MCF 10A (cell line): ENCODE measurements around the gene FGF11. TPM values are rescaled to one million over a fixed set of nuclear protein-coding genes. Genes with fewer than 3 reads are reported as not detected.

Experiments
- BruUV-seq: library from RNA; stranded (reverse); fragments of 400-500 nt; replicated peaks from 2 replicates; lab custom pipeline; 2021; lab: Mats Ljungman, UMichigan
- CTCF ChIA-PET: fragments of 300-600 bp; sonication (Branson Sonifier 250); formaldehyde crosslinking; extraction: SDS; loops from one replicate; lab custom pipeline; 2021; ENCODE audit warnings: antibody characterized with exemption, inconsistent platforms; lab: Yijun Ruan, JAX
- POLR2A ChIA-PET: fragments of 300-600, 350-650 bp; sonication (Branson Sonifier 250); formaldehyde crosslinking; extraction: SDS; loops from one replicate; lab custom pipeline; 2020; ENCODE audit warnings: antibody characterized with exemption, inconsistent platforms; lab: Yijun Ruan, JAX
- DNase-seq: peaks from one replicate; pipeline ENCODE4 v3.0.0-alpha.2; 2018; ENCODE audit not compliant: unreplicated experiment
- H3K27ac Mint-ChIP-seq: one replicate; pipeline ENCODE4 v1.8.0; 2022; ENCODE audit warnings: mild to moderate bottlenecking, low read depth, mixed read lengths; ENCODE audit not compliant: unreplicated experiment
- H3K27me3 Mint-ChIP-seq: one replicate; pipeline ENCODE4 v1.8.0; 2022; ENCODE audit warnings: mixed read lengths; ENCODE audit not compliant: insufficient read depth, unreplicated experiment
- H3K36me3 Mint-ChIP-seq: one replicate; pipeline ENCODE4 v1.8.0; 2022; ENCODE audit warnings: mild to moderate bottlenecking, moderate library complexity, mixed read lengths; ENCODE audit not compliant: insufficient read depth, unreplicated experiment
- H3K4me1 Mint-ChIP-seq: one replicate; pipeline ENCODE4 v1.8.0; 2022; ENCODE audit warnings: mixed read lengths; ENCODE audit not compliant: insufficient read depth, unreplicated experiment
- H3K4me3 Mint-ChIP-seq: one replicate; pipeline ENCODE4 v1.8.0; 2022; ENCODE audit warnings: mild to moderate bottlenecking, moderate library complexity, mixed read lengths; ENCODE audit not compliant: unreplicated experiment
- H3K9me3 Mint-ChIP-seq: one replicate; pipeline ENCODE4 v1.8.0; 2022; ENCODE audit warnings: mixed read lengths; ENCODE audit not compliant: unreplicated experiment
- CTCF ChIP-seq: fragments of 200-600 bp; IDR thresholded peaks from one replicate; pipeline ENCODE4 v1.8.0; 2022; ENCODE audit warnings: antibody characterized with exemption, mild to moderate bottlenecking; ENCODE audit not compliant: unreplicated experiment
- intact Hi-C: fragments of 100-400 bp; cut with micrococcal nuclease; formaldehyde crosslinking; loops from 2 replicates; pipeline ENCODE4 v1.14.1; 2022
- total RNA-seq: library from RNA; stranded (reverse); gene quantifications from 2 replicates; pipeline ENCODE4 v1.2.3, GENCODE V29; 2022

FGF11 gene
- total RNA-seq, 1 experiment from 2014 or later = 0.84 TPM

- no peak for TF ChIP-seq CTCF
- Mint-ChIP-seq H3K27ac (no peak overlapping the region), H3K4me3 (peak overlapping the region; percentile 81), H3K27me3 (no peaks in the 10 kb centered on the region), H3K9me3 (no peaks in the 10 kb centered on the region), H3K4me1 (peaks cover 6% of the 10 kb centered on the region), H3K36me3 (peaks cover 39% of the 10 kb centered on the region)
- CTCF ChIA-PET = interaction anchor here (0.6 to 1.2 kb wide), 3 partner anchors 12 to 296 kb away, joined by 3 to 5 read pairs (median 3); partner anchors contain the start of gene TNK1
- POLR2A ChIA-PET = interaction anchor here (0.7 to 2.4 kb wide), 12 partner anchors 7 to 683 kb away, joined by 3 to 17 read pairs (median 3); partner anchors contain the start of genes TMEM102, TMEM256 and TMEM95
- intact Hi-C loops = no loop called here
- no TSS peak for BruUV-seq
- no peak for DNase-seq
Observed at GRCh38 chr17:7392696-7393612, 46.4 kb upstream of the FGF11 start.

GRCh38 chr17:7393613-7394451 lies 45.5 kb upstream of the FGF11 start:
- CTCF ChIA-PET = interaction anchor here (0.6 to 1.3 kb wide), 4 partner anchors 33 to 295 kb away, joined by 3 to 4 read pairs (median 4); no protein-coding TSS in a partner anchor
- TSS peak; percentile 17 for BruUV-seq

GRCh38 chr17:7394452-7395191 lies 44.7 kb upstream of the FGF11 start, which contains the start of gene PLSCR3:
Gene PLSCR3 (minus strand): TSS chr17:7394525. CDS start chr17:7394110, 415 bp downstream.
- peak; percentile 83 for DNase-seq
- Mint-ChIP-seq H3K4me3 (peak within 1 kb of the TSS; percentile 81), H3K36me3 (peaks cover 22% of the 10 kb centered on the region), H3K4me1 (peaks cover 6% of the 10 kb centered on the region), H3K9me3 (no peaks in the 10 kb centered on the region), H3K27me3 (no peaks in the 10 kb centered on the region), H3K27ac (peak within 1 kb of the TSS; percentile 68)
- TF ChIP-seq CTCF = peak; percentile 29
- ChIA-PET CTCF (interaction anchor here (1.0 to 1.6 kb wide), 4 partner anchors 10 to 42 kb away, joined by 3 to 4 read pairs (median 4); partner anchors contain the start of gene TMEM256), POLR2A (interaction anchor here (0.6 to 2.4 kb wide), 8 partner anchors 9 to 89 kb away, joined by 3 to 17 read pairs (median 4); partner anchors contain the start of genes TMEM102, TMEM256 and TMEM95)
- intact Hi-C loops = loop anchor here (2.0 kb wide), 1 partner anchor 40 kb away; the partner anchor contains the start of gene TMEM102
- no TSS peak for BruUV-seq

More at GRCh38 chr17:7393613-7394451, 45.5 kb upstream of the FGF11 start:
- no peak for TF ChIP-seq CTCF
- Mint-ChIP-seq H3K4me1 (peaks cover 6% of the 10 kb centered on the region), H3K27ac (no peak overlapping the region), H3K9me3 (no peaks in the 10 kb centered on the region), H3K27me3 (no peaks in the 10 kb centered on the region), H3K36me3 (peaks cover 30% of the 10 kb centered on the region), H3K4me3 (peak overlapping the region; percentile 81)
- DNase-seq = peak; percentile 33
- intact Hi-C loops = loop anchor here (2.0 kb wide), 1 partner anchor 41 kb away; the partner anchor contains the start of gene TMEM102
- POLR2A ChIA-PET = interaction anchor here (0.7 to 2.4 kb wide), 9 partner anchors 8 to 682 kb away, joined by 3 to 17 read pairs (median 4); partner anchors contain the start of genes TMEM102, TMEM256 and TMEM95
